NCI-H2029 (cell line): ENCODE results near the gene TREH.

Experiments
- DNase-seq: peaks from one replicate; lab custom pipeline; 2025; lab: John Stamatoyannopoulos, UW

TREH gene

GRCh38 chr11:118646393-118646792 is 33.1 kb downstream of the TREH start:
- no peak for DNase-seq

- no peak for DNase-seq
These were observed 34.3 kb downstream of the TREH start for GRCh38 chr11:118645066-118645715.

GRCh38 chr11:118644496-118644895 is 35.0 kb downstream of the TREH start:
- no peak for DNase-seq

GRCh38 chr11:118643995-118644345 is 35.5 kb downstream of the TREH start:
- no peak for DNase-seq

GRCh38 chr11:118643142-118643994 is 36.1 kb downstream of the TREH start:
- no peak for DNase-seq

- DNase-seq: peak; percentile 91
These were observed 37.9 kb downstream of the TREH start for GRCh38 chr11:118641397-118642019.

GRCh38 chr11:118640332-118641154 is 38.9 kb downstream of the TREH start:
- peak; percentile 23 for DNase-seq

GRCh38 chr11:118639899-118640298 is 39.6 kb downstream of the TREH start:
- no peak for DNase-seq

- DNase-seq: no peak
These were observed 40.7 kb downstream of the TREH start for GRCh38 chr11:118638726-118639125.

- DNase-seq: no peak
These were observed 42.7 kb downstream of the TREH start for GRCh38 chr11:118636569-118637290.

GRCh38 chr11:118635642-118636041 is 43.8 kb downstream of the TREH start:
- DNase-seq: no peak

GRCh38 chr11:118635237-118635591 is 44.2 kb downstream of the TREH start:
- peak; percentile 23 for DNase-seq

GRCh38 chr11:118634431-118635236 is 44.8 kb downstream of the TREH start:
- DNase-seq: peak; percentile 76

GRCh38 chr11:118633979-118634378 is 45.5 kb downstream of the TREH start:
- DNase-seq: no peak

GRCh38 chr11:118633319-118633690 is 46.1 kb downstream of the TREH start:
- no peak for DNase-seq

- no peak for DNase-seq
These were observed 46.7 kb downstream of the TREH start for GRCh38 chr11:118632577-118633318.

GRCh38 chr11:118631142-118631909 is 48.1 kb downstream of the TREH start:
- no peak for DNase-seq

- peak; percentile 66 for DNase-seq
These were observed 49.4 kb downstream of the TREH start for GRCh38 chr11:118629761-118630661.
